ENCODE data around the gene RPL18A. TPM values are rescaled to one million over a fixed set of nuclear protein-coding genes. Genes with fewer than 3 reads are reported as not detected.

RPL18A gene
- total and polyA plus RNA-seq, 4 donors = 452 to 870 (median 477) TPM

GRCh38 chr19:17863520-17864182, 3.9 kb downstream of the RPL18A start:
- H3K27me3 ChIP-seq (ENCODE audit: control insufficient read depth in 4 of 4, insufficient read depth in 4 of 4, low read length in 3 of 4) = no peaks in the 10 kb centered on the region
- WGBS = 86% methylated on average over 8 of the region's 8 CpGs
- DNase-seq (ENCODE audit: low spot score) = no peak
- H3K4me1 ChIP-seq (ENCODE audit: control insufficient read depth in 4 of 4, insufficient read depth in 4 of 4, low read length in 3 of 4) = peaks cover 3 to 18% (median 13%) of the 10 kb centered on the region in 4 donors
- no peak for TF ChIP-seq JUND (IDR thresholded peaks at IDR 0.05)
- no peak for TF ChIP-seq FOXA1 (IDR thresholded peaks at IDR 0.05)
- no peak for TF ChIP-seq NR2F2 (IDR thresholded peaks at IDR 0.05)
- TF ChIP-seq SP1 (IDR thresholded peaks at IDR 0.05) = no peak
- no peak for TF ChIP-seq GABPA (IDR thresholded peaks at IDR 0.05 in 1 of 2, conservative IDR thresholded peaks at IDR 0.05 in 1 of 2)
- TF ChIP-seq HNF4A (conservative IDR thresholded peaks at IDR 0.05) = no peak
- TF ChIP-seq HNF4G (IDR thresholded peaks at IDR 0.05) = no peak
- no peak for TF ChIP-seq MAX (IDR thresholded peaks at IDR 0.05)
- no peak for TF ChIP-seq EGR1 (IDR thresholded peaks at IDR 0.05; ENCODE audit: low read depth in 2 of 2)
- no peak for TF ChIP-seq REST (IDR thresholded peaks at IDR 0.05)
- no peak for TF ChIP-seq CTCF (IDR thresholded peaks at IDR 0.05; ENCODE audit: low read depth, low read length, missing input control)
- TF ChIP-seq ATF3 (IDR thresholded peaks at IDR 0.05) = no peak
- no peak for TF ChIP-seq RXRA (IDR thresholded peaks at IDR 0.05)
- no peak for TF ChIP-seq RAD21 (IDR thresholded peaks at IDR 0.05)
- no peak for TF ChIP-seq TAF1 (conservative IDR thresholded peaks at IDR 0.05)
- no peak for TF ChIP-seq YY1 (IDR thresholded peaks at IDR 0.05)
- TF ChIP-seq ZBTB33 (IDR thresholded peaks at IDR 0.05) = no peak
- TF ChIP-seq FOXA2 (IDR thresholded peaks at IDR 0.05) = no peak
- peaks cover 17 to 31% (median 25%) of the 10 kb centered on the region in 4 donors for H3K36me3 ChIP-seq (ENCODE audit: control insufficient read depth in 4 of 4, insufficient read depth in 3 of 4, low read depth in 1 of 4, low read length in 3 of 4)
- no peaks in the 10 kb centered on the region for H3K9me3 ChIP-seq (ENCODE audit: control insufficient read depth in 4 of 4, low read length in 3 of 4)
- no peak overlapping the region for H3K9ac ChIP-seq (ENCODE audit: low read depth in 1 of 2, low read length in 2 of 2)
- no peak overlapping the region for H3K4me3 ChIP-seq (ENCODE audit: low read depth in 1 of 3, low read length in 3 of 3)
- H3K27ac ChIP-seq (ENCODE audit: low read depth in 1 of 2, low read length in 2 of 2) = peak overlapping the region in 1 of 2 donors; percentile 23
